ENCODE measurements around the gene LSS. TPM values are rescaled to one million over a fixed set of nuclear protein-coding genes. Genes with fewer than 3 reads are reported as not detected.

Gene LSS
- total RNA-seq: 56.8 and 62.7 TPM in 2 replicates

GRCh38 chr21:46228345-46229051, at the start of gene LSS:
Gene LSS, minus strand, starts transcription at chr21:46228774. Its CDS starts 29 bp downstream, at chr21:46228745.

GRCh38 chr21:46183910-46184624, 44.5 kb downstream of the LSS start, which contains the start of gene SPATC1L:
Gene SPATC1L, minus strand, starts transcription at chr21:46184459. Its CDS starts 1,643 bp downstream, at chr21:46182816.

GRCh38 chr21:46155514-46156377, 72.8 kb downstream of the LSS start, which contains the start of gene FTCD:
Gene FTCD, minus strand, starts transcription at chr21:46155579. Its CDS starts 56 bp downstream, at chr21:46155523.

Other genes with a start within 250 kb of the LSS start
- 9.9 and 25.9 TPM in 2 replicates for gene COL6A1, start 247.0 kb downstream of the LSS start, total RNA-seq
- 6.5 and 10.8 TPM in 2 replicates for gene COL6A2, start 130.7 kb downstream of the LSS start, total RNA-seq
- 0.16 TPM in 1 of 2 replicates, not detected in the other for gene FTCD, start 73.2 kb downstream of the LSS start, total RNA-seq
- 3.1 and 6.3 TPM in 2 replicates for gene SPATC1L, start 44.3 kb downstream of the LSS start, total RNA-seq
- gene MCM3AP, start 56.8 kb upstream of the LSS start, total RNA-seq: 40.3 and 92.3 TPM in 2 replicates
- 5.5 and 8.6 TPM in 2 replicates for gene YBEY, start 57.6 kb upstream of the LSS start, total RNA-seq
- gene C21orf58, start 95.1 kb upstream of the LSS start, total RNA-seq: 4.9 and 5.2 TPM in 2 replicates
- 18.3 and 29.9 TPM in 2 replicates for gene PCNT, start 95.4 kb upstream of the LSS start, total RNA-seq
- gene DIP2A, start 230.1 kb upstream of the LSS start, total RNA-seq: 23.6 and 79.7 TPM in 2 replicates

Data from bladder microvascular endothelial cell (primary cell).